Daoy (cell line): ENCODE results near the gene SMAD7. TPM values are rescaled to one million over a fixed set of nuclear protein-coding genes. Genes with fewer than 3 reads are reported as not detected.
"Not testable (repeated sequence)": the region's sequence is repeated elsewhere in the genome, so short reads cannot be mapped to it uniquely, and the experiment has no call there.

Source experiments
- DNase-seq: peaks from one replicate; pipeline ENCODE4 v3.0.0-alpha.2; 2015; ENCODE audit warnings: low read depth
- total RNA-seq: library from RNA; depleted of rRNA; stranded (reverse); fragments of >200 nt; shearing (Covaris generic); gene quantifications from 2 replicates; pipeline ENCODE4 v1.2.3, GENCODE V29; 2014

SMAD7 gene
- total RNA-seq, 1 experiment from 2014 or later: 27.6 TPM

DNA sequence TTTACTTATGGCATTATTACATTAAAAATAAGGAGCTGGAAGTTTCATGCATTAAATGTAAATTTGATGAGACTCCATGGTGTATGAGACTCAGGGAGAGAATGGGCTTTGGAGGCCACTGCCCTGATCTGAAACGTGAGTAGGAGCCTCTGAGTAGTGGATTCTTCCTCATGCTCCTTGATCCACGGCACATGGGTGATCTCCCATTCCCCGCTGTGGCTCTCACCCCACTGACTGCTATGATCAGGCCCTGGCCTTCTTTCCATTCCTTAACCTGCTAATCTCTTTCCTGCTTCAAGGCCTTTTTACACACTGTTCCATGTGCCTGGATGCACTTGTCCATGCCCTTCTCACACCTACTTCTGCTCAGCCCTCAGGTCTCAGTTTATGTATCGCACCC lies 68.4 kb downstream of the SMAD7 start:
- no peak for DNase-seq

DNA sequence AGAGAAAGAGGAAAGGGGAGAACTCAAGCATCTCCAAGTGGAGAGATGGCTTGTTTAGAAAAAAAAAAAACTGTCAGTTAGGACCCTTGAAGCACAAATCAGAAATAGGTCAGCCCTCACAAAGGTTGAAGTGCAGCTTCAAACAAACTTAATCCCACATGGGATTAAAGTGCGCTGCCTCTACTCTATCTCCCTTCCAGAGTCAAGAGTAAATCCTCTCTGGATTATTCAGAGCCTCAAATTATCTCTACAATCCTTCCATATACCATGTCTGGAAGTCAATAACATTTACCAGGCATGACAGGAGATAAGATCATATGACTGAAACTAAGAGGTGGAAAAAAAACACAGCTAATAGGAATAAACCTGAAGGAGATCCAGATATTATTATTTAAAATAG lies 69.8 kb downstream of the SMAD7 start:
- DNase-seq: no peak

- no peak for DNase-seq
These were observed 71.7 kb downstream of the SMAD7 start for GRCh38 chr18:48879008-48879431.

DNA sequence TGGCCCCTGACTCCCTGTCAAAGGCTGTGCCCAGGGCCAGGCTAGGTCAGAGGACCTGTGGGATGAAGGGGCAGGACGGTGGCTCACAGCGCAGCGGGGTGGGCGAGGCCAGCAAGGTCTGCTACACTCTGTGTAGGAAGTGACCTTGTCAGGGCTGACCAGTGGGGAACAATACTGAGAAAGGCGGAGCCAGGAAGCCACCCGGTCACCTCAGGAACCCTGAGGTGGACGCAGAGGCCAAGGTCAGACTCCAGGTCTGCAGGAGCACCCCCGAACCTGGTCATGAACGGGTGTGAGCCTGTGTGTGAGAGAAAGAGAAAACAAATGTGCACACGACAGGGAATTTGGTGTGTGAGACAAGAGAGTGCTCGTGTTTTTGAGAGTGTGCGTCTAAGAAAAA lies 72.3 kb downstream of the SMAD7 start:
- DNase-seq: no peak

- no peak for DNase-seq
These were observed 72.8 kb downstream of the SMAD7 start for GRCh38 chr18:48877941-48878340.

DNA sequence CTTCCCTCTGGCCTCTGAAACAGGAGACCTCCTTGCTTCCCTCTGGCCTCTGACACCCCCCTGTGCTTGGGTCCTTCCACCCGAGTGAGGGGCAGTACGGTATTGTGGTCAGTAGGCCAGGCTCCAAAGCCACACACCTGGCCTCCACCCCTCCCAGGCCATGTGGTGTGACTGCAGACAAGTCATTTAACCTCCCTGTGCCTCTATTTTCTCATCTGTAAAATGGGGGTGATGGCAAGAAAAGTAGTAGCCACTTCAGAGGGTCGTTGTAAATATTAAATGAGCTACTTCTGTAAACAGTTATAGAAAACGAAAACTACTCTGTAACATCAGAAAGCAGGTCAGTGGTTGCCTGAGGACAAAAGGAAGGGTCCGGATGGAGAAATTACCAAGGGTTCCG lies 74.2 kb downstream of the SMAD7 start:
- no peak for DNase-seq

DNA sequence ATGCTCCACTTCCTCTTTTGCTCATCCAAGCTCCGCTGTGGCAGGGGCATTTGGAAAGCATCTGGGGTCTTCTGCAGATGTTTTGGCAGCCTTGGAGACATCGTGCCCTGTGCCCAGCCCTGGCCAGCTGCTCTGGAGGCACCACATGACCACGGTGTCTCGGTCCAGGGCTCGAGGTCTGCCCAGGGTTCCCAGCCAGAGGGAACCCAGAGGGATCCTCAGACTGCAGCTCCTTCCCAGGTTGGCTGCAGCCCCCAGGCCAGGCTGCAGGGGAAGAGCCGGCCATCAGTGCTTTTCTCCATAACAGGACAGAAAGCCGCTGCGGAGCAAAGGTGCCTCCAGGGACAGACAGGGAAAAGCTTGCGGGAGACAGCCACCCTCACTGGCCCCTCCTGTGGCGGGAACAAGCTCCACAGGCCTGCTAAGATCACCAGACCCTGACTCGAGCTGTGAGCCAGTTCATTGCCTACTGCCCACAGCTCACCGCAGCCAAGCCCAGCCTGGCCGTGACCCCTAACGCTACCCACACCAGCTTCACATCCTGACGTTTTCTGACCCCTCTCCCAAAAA lies 74.7 kb downstream of the SMAD7 start:
- DNase-seq: no peak

- no peak for DNase-seq
These were observed 75.3 kb downstream of the SMAD7 start for GRCh38 chr18:48875314-48875941.

DNA sequence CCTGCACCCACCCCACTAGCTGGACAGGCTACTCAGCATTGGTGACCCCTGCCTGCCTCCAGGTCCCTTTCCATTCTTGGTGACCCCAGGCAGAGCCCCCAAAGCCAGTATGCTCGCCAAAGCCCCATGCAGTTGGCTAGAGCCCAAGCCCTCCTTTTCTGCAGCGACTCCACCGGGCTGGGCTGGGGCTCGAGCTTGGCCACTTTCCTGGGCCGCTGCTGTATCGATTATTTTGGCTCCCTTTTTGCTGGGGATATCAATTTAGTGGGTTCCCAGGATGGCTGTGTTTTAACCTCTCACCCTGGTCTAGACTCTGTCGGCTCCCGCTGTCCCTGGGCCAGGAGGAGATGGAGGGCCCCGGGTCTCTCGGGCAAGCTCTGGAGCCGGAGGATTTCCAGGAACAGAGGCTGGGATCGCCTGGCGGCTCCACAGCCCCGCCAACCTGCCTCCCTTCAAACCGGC lies 76.0 kb downstream of the SMAD7 start:
- DNase-seq: no peak

GRCh38 chr18:48874233-48874632 lies 76.5 kb downstream of the SMAD7 start:
- no peak for DNase-seq

- peak; percentile 70 for DNase-seq
These were observed 78.3 kb downstream of the SMAD7 start for GRCh38 chr18:48872234-48873145.

DNA sequence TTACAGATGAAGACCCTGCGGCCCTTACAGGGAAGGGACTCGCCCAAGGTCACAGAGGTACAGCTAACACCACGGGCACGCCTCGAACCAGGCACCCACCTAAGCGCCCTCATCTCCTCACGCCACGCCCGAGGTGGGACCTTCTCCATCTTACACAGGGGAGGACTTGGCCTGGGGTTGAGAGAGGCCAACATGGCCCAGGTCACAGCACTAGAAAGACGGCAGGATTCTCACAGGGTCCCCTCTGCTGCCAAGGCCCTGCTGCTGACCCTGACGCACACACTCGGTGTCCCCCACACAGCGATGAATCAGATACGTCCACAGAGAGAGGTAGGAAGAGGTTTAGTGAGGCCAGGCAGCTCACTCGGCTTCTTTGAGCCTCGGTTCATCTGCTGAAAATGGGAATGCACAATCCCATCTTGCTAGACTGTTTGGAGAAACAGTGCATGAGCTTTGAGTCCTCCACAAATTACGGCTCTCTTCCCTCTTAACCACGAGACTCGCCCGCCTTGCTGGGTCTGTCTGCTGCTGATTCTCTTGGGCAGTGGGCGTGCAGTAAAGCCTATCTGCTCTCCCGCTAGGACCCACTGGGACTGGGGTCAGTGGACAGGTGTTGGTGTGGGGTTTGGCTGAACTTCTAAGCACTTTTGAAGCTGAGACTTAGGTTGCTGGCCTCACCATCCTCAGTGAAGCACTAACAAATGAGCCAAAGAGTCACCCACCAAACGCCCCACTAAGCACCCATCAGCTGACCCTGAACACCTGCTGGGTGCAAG lies 79.2 kb downstream of the SMAD7 start:
- no peak for DNase-seq

DNA sequence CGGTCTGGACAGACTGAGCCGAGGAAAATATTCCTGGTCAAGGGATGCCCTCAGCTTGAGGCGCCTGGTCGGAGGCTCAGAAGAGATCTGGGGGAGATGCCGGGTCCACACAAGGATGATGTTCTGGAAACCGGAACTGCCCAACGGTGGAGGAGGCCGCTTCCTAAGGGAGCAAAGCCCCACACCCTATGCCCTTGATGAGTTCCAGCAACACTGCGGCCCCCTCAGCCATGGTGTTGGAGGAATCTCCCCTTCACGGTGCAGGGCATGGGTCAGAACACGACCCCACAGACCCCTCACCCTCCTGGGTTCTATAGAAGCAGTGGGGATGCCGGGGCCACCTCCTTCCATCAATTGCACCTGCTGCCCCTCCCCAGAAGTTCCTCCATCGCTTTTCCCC lies 79.8 kb downstream of the SMAD7 start:
- DNase-seq: not testable (repeated sequence)
